ENCODE results near the gene EGFL8. TPM values are rescaled to one million over a fixed set of nuclear protein-coding genes. Genes with fewer than 3 reads are reported as not detected.

Gene EGFL8
- total RNA-seq, 4 donors from 2014 or later: 108 to 388 (median 270) TPM

GRCh38 chr6:32118782-32119628, 45.4 kb upstream of the EGFL8 start:
- TF ChIP-seq POLR2A (IDR thresholded peaks at IDR 0.05): no peak
- peak; percentile 24 to 73 for TF ChIP-seq EP300 (IDR thresholded peaks at IDR 0.05)
- TF ChIP-seq CTCF (IDR thresholded peaks at IDR 0.05): peak; percentile 79 to 95 (median 91)
- WGBS, 2 donors: 13 to 14% methylated on average over 17 of the region's 17 CpGs
- H3K4me3 ChIP-seq: no peak overlapping the region

GRCh38 chr6:32120573-32121059, 43.8 kb upstream of the EGFL8 start:
- TF ChIP-seq EP300 (IDR thresholded peaks at IDR 0.05): no peak
- TF ChIP-seq POLR2A (IDR thresholded peaks at IDR 0.05): no peak
- TF ChIP-seq CTCF (IDR thresholded peaks at IDR 0.05): no peak
- no peak for DNase-seq (ENCODE audit: low spot score in 2 of 2)
- 94 to 95% methylated on average over 12 of the region's 12 CpGs for WGBS, 2 donors
- no peaks in the 10 kb centered on the region for H3K27me3 ChIP-seq
- peak overlapping the region in 1 of 4 donors; percentile 13 for H3K27ac ChIP-seq
- H3K4me3 ChIP-seq: no peak overlapping the region
- peaks cover 6 to 92% (median 25%) of the 10 kb centered on the region in 3 donors for H3K36me3 ChIP-seq
- H3K9me3 ChIP-seq: no peaks in the 10 kb centered on the region
- H3K4me1 ChIP-seq: peaks cover 0 to 23% (median 12%) of the 10 kb centered on the region in 4 donors

More at GRCh38 chr6:32118782-32119628, 45.4 kb upstream of the EGFL8 start:
- Histone ChIP-seq H3K4me1 (peaks cover 0 to 30% (median 19%) of the 10 kb centered on the region in 4 donors), H3K27ac (peak overlapping the region in 3 of 4 donors; percentile 47 to 78 (median 66)), H3K36me3 (peaks cover 6 to 90% (median 27%) of the 10 kb centered on the region in 3 donors), H3K9me3 (no peaks in the 10 kb centered on the region), H3K27me3 (no peaks in the 10 kb centered on the region)
- peak; percentile 76 to 82 for DNase-seq (ENCODE audit: low spot score in 2 of 2)

DNA sequence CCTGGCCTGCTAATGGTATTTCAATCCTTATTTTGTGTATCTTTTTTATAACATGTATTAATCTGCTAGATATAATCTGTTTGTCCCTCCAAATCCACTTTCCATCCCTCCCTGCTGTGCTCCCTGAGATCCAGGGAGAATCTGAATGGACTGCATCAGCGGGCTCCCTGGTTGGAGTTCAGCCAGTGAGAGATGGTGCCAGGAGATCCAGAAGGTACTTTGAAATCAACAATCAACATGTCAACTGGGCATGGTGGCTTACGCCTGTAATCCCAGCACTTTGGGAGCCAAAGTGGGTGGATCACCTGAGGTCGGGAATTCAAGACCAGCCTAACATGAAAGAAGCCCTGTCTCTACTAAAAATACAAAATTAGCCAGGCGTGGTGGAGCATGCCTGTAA, 40.7 kb upstream of the EGFL8 start:
- no peak for TF ChIP-seq EP300 (IDR thresholded peaks at IDR 0.05)
- no peak for TF ChIP-seq CTCF (IDR thresholded peaks at IDR 0.05)
- no peak for TF ChIP-seq POLR2A (IDR thresholded peaks at IDR 0.05)
- 80 to 85% methylated on average over 4 of the region's 4 CpGs for WGBS, 2 donors
- peaks cover 0 to 43% (median 27%) of the 10 kb centered on the region in 4 donors for H3K4me1 ChIP-seq
- H3K36me3 ChIP-seq: peaks cover 6 to 72% (median 16%) of the 10 kb centered on the region in 3 donors
- DNase-seq (ENCODE audit: low spot score in 2 of 2): no peak
- H3K27ac ChIP-seq: no peak overlapping the region
- no peak overlapping the region for H3K4me3 ChIP-seq
- no peaks in the 10 kb centered on the region for H3K27me3 ChIP-seq
- no peaks in the 10 kb centered on the region for H3K9me3 ChIP-seq

DNA sequence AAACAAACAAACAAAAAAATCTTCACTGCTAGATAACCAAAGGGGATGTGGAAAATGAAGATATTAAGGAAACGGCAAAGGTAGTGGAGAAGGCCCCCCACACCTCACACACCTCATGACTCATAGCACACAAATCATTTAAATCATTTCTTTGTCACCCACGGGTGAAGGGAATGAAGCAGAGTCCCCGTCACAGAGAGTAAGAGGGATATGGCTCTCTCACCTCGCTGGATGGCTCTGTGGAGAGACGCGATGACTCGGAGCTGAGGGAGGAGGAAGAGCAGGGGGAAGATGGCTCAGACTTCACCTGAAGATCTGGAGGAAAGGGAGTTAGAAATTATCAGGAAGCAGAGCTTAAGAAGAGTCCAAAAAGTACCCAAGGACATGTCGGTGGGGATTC, 37.5 kb upstream of the EGFL8 start:
- TF ChIP-seq EP300 (IDR thresholded peaks at IDR 0.05): no peak
- TF ChIP-seq POLR2A (IDR thresholded peaks at IDR 0.05): no peak
- no peak for TF ChIP-seq CTCF (IDR thresholded peaks at IDR 0.05)
- H3K27ac ChIP-seq: peak overlapping the region; percentile 84 to 94 (median 90)
- H3K4me1 ChIP-seq: peaks cover 0 to 44% (median 27%) of the 10 kb centered on the region in 4 donors
- peaks cover 0 to 48% (median 3%) of the 10 kb centered on the region in 3 donors for H3K36me3 ChIP-seq
- DNase-seq (ENCODE audit: low spot score in 2 of 2): no peak
- no peaks in the 10 kb centered on the region for H3K9me3 ChIP-seq
- 54 to 57% methylated on average over 8 of the region's 8 CpGs for WGBS, 2 donors
- no peaks in the 10 kb centered on the region for H3K27me3 ChIP-seq
- H3K4me3 ChIP-seq: peak overlapping the region; percentile 83 to 97 (median 87)

DNA sequence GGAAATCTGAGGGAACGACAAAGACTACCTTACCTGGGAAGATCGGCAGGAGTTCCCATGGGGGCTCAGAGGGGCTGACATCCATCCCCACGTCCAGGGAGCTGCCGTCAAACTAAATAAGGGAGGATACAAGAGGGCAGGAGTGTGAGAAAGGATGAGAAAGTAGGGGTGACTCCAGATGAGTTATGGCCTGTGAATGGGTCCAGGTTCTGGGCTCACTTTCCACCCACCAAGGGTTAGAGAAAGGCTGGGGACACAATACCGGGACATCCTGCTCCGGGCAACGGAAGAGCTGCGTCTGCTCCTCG, 37.0 kb upstream of the EGFL8 start:
- no peak for DNase-seq (ENCODE audit: low spot score in 2 of 2)
- no peaks in the 10 kb centered on the region for H3K27me3 ChIP-seq

More for the DNA sequence above, 37.0 kb upstream of the EGFL8 start:
- peaks cover 0 to 44% (median 27%) of the 10 kb centered on the region in 4 donors for H3K4me1 ChIP-seq
- no peak for TF ChIP-seq EP300 (IDR thresholded peaks at IDR 0.05)
- peaks cover 0 to 43% (median 3%) of the 10 kb centered on the region in 3 donors for H3K36me3 ChIP-seq
- peak overlapping the region; percentile 84 to 94 (median 90) for H3K27ac ChIP-seq
- no peaks in the 10 kb centered on the region for H3K9me3 ChIP-seq
- peak overlapping the region; percentile 83 to 97 (median 87) for H3K4me3 ChIP-seq
- 4 to 5% methylated on average over 9 of the region's 9 CpGs for WGBS, 2 donors

Measured in tibial nerve (tissue), 4 donors.